Pancreas (tissue), 10 donors: ENCODE data around the gene ADD2. TPM values are rescaled to one million over a fixed set of nuclear protein-coding genes. Genes with fewer than 3 reads are reported as not detected.

Experiments
- ATAC-seq, 4 donors: fragments of 200-7000 bp; cut with Tn5 transposase; one replicate each; pipeline versions ENCODE4 v1.8.0 to v1.9.1; 2020; ENCODE audit warnings: mild to moderate bottlenecking in 4 of 4, moderate library complexity in 4 of 4
- DNase-seq, 6 donors: peaks; one replicate each; pipeline ENCODE4 v3.0.0-alpha.2; 2020
- FAIRE-seq: peaks from 2 replicates; lab custom pipeline; 2012; peaks lifted over from hg19 to GRCh38; lab: Jason Lieb, UNC
- H3K27ac ChIP-seq, 4 donors: fragments of 200-600 bp; sonication (generic); 1 replicate in 3 of 4; 2 replicates in 1 of 4; pipeline versions ENCODE4 v1.5.0 to v1.8.0; 2020
- H3K27me3 ChIP-seq, 4 donors: fragments of 200-600 bp; one replicate each; pipeline ENCODE4 v1.8.0; 2021
- H3K36me3 ChIP-seq, 3 donors: fragments of 200-600 bp; sonication (generic) in 1 of 3; one replicate each; pipeline versions ENCODE4 v1.5.0 to v1.8.0; 2020 to 2021
- H3K4me1 ChIP-seq, 3 donors: fragments of 200-600 bp; one replicate each; pipeline ENCODE4 v1.8.0; 2021
- H3K4me3 ChIP-seq, 4 donors: fragments of 200-600 bp; sonication (generic) in 2 of 4; one replicate each; pipeline versions ENCODE4 v1.5.0 to v1.8.0; 2020 to 2021
- H3K9me3 ChIP-seq, 4 donors: fragments of 200-600 bp; one replicate each; pipeline ENCODE4 v1.8.0; 2021
- CTCF ChIP-seq, 4 donors: fragments of 200-600 bp; sonication (generic) in 3 of 4; IDR thresholded peaks; one replicate each; pipeline versions ENCODE4 v1.5.0 to v1.8.0; 2021; ENCODE audit warnings: antibody characterized with exemption in 4 of 4
- WGBS, 2 donors: extraction: QIAGEN DNeasy Blood & Tissue Kit; methylation state at CpG; one replicate each; pipeline ENCODE4 v1.1.7; 2013; 5-methylcytosine and 5-hydroxymethylcytosine counted together
- intact Hi-C, 3 donors: fragments of 100-400 bp; cut with DNase I; formaldehyde crosslinking; loops; one replicate each; pipeline versions ENCODE4 v1.11.1 to v1.14.2; 2022
- polyA plus RNA-seq, 2 donors: library from polyadenylated mRNA; stranded (reverse); fragments of 200-250 nt; gene quantifications; one replicate each; pipeline ENCODE4 v1.2.3, GENCODE V29; 2013
- total RNA-seq, 6 donors: library from RNA; stranded (reverse); fragmentation: NEBNext Ultra II Directional in 4 of 6; extraction: Animal tissue kit (Norgen Biotek cat#: 25700) in 4 of 6; gene quantifications; one replicate each; pipeline versions ENCODE4 v1.2.1 to v1.2.4, GENCODE V29; 2021 to 2023
- donor health status: healthy with polysubstance abuse.
- donor health status: DM: no; HTN: no; CAD: no; lungs with moderate emphysema.
- donor health status: DM: no; HTN: no; CAD: no.
- donor health status: control.
- donor health status: control.
- donor health status: Bipolar disorder and iron deficiency.
- donor health status: DM: yes; HTN: yes; CAD: no.
- donor health status: DM: no; HTN: no; CAD: no.
- donor health status: DM: no; HTN: no; CAD: no.
- donor health status: DM: yes; HTN: yes; CAD: no.

Gene ADD2
- total and polyA plus RNA-seq, 8 donors = 0.38 to 5.5 (median 3.3) TPM

GRCh38 chr2:70767079-70767698, 811 bp downstream of the ADD2 start:
- H3K27me3 ChIP-seq = no peaks in the 10 kb centered on the region
- no peak overlapping the region for H3K27ac ChIP-seq
- ATAC-seq (peak; percentile 58 to 73 (median 64)), FAIRE-seq (no peak), DNase-seq (peak in 4 of 6 donors; percentile 12 to 67 (median 40))
- H3K4me1 ChIP-seq = peaks cover 0 to 8% (median 0%) of the 10 kb centered on the region in 3 donors
- no peaks in the 10 kb centered on the region for H3K36me3 ChIP-seq
- intact Hi-C loops = no loop called here
- no peaks in the 10 kb centered on the region for H3K9me3 ChIP-seq
- WGBS, 2 donors = 1% methylated on average over 29 to 51 of the region's 51 CpGs
- TF ChIP-seq CTCF (IDR thresholded peaks at IDR 0.05) = no peak
- peak overlapping the region; percentile 36 to 69 (median 47) for H3K4me3 ChIP-seq

- WGBS, 2 donors = 36 to 39% methylated on average over 7 of the region's 7 CpGs
- H3K27me3 ChIP-seq = no peaks in the 10 kb centered on the region
- H3K4me3 ChIP-seq = peak overlapping the region in 3 of 4 donors; percentile 36 to 69 (median 52)
- TF ChIP-seq CTCF (IDR thresholded peaks at IDR 0.05) = no peak
- FAIRE-seq (no peak), ATAC-seq (no peak), DNase-seq (no peak)
- H3K9me3 ChIP-seq = no peaks in the 10 kb centered on the region
- no peaks in the 10 kb centered on the region for H3K36me3 ChIP-seq
- intact Hi-C loops = no loop called here
- no peak overlapping the region for H3K27ac ChIP-seq
- peaks cover 0 to 8% (median 0%) of the 10 kb centered on the region in 3 donors for H3K4me1 ChIP-seq
Observed at GRCh38 chr2:70766357-70767078, 1.5 kb downstream of the ADD2 start.

- Histone ChIP-seq H3K36me3 (no peaks in the 10 kb centered on the region), H3K4me1 (peaks cover 0 to 8% (median 0%) of the 10 kb centered on the region in 3 donors), H3K27me3 (no peaks in the 10 kb centered on the region), H3K4me3 (no peak overlapping the region), H3K9me3 (no peaks in the 10 kb centered on the region), H3K27ac (no peak overlapping the region)
- ATAC-seq (no peak), DNase-seq (no peak), FAIRE-seq (no peak)
- no peak for TF ChIP-seq CTCF (IDR thresholded peaks at IDR 0.05)
- intact Hi-C loops = no loop called here
- 84 to 88% methylated on average over 7 of the region's 7 CpGs for WGBS, 2 donors
Observed at GRCh38 chr2:70765507-70765906, 2.5 kb downstream of the ADD2 start.

GRCh38 chr2:70759446-70759845, 8.6 kb downstream of the ADD2 start:
- FAIRE-seq = no peak
- Histone ChIP-seq H3K36me3 (no peaks in the 10 kb centered on the region), H3K9me3 (no peaks in the 10 kb centered on the region), H3K4me3 (no peak overlapping the region), H3K4me1 (no peaks in the 10 kb centered on the region), H3K27me3 (no peaks in the 10 kb centered on the region), H3K27ac (no peak overlapping the region)
- DNase-seq = no peak
- 74 to 77% methylated on average over 1 of the region's 1 CpG for WGBS, 2 donors
- TF ChIP-seq CTCF (IDR thresholded peaks at IDR 0.05) = no peak
- ATAC-seq = no peak
- intact Hi-C loops = no loop called here

GRCh38 chr2:70757966-70758365, 10.0 kb downstream of the ADD2 start:
- FAIRE-seq = no peak

More at GRCh38 chr2:70757966-70758365, 10.0 kb downstream of the ADD2 start:
- Histone ChIP-seq H3K27me3 (no peaks in the 10 kb centered on the region), H3K4me1 (no peaks in the 10 kb centered on the region), H3K36me3 (no peaks in the 10 kb centered on the region), H3K4me3 (no peak overlapping the region), H3K27ac (no peak overlapping the region), H3K9me3 (no peaks in the 10 kb centered on the region)
- DNase-seq (no peak), ATAC-seq (no peak)
- no peak for TF ChIP-seq CTCF (IDR thresholded peaks at IDR 0.05)
- intact Hi-C loops = no loop called here
- 78 to 85% methylated on average over 7 of the region's 7 CpGs for WGBS, 2 donors
